Gastrocnemius medialis (tissue), 4 donors: ENCODE results near the gene DNMBP.

Experiments used
- POLR2A ChIP-seq, 2 donors: fragments of 450-650 bp; IDR thresholded peaks; one replicate each; pipeline ENCODE4 v1.6.1; 2017; ENCODE audit warnings: antibody characterized with exemption in 2 of 2, mild to moderate bottlenecking in 2 of 2, moderate library complexity in 2 of 2
- TF ChIP-seq, protein P1 (sequence below), 5 experiments: fragments of 450-650 bp in 3 of 5; fragments of 200-600 bp in 2 of 5; sonication (generic) in 2 of 5; IDR thresholded peaks in 4 of 5; conservative IDR thresholded peaks in 1 of 5; 1 replicate in 4 of 5; 2 replicates in 1 of 5; pipeline ENCODE4 v1.5.1; 2016 to 2019; ENCODE audit warnings: antibody characterized with exemption in 5 of 5, mild to moderate bottlenecking in 3 of 5, moderate library complexity in 3 of 5

DNA sequence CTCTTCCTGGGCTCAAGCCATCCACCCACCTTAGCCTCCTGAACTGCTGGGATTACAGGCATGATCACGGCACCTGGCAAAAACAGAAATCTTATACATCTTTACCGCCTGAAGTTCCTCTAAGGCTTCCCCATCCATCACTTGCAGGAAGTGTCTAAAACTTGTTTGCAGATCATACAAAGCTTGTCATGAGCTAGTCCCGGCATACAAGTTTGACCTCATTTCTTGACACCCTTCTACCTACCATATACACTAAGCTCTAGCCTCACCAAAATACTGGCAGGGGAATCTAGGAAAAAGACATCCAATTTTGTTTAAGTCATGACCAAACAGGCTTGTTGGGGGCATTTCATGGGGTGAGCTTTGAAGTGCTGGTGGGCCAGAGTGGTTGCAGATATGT lies 14.5 kb downstream of the DNMBP start:
- no peak for TF ChIP-seq POLR2A (IDR thresholded peaks at IDR 0.05)
- TF ChIP-seq, protein P1, sequence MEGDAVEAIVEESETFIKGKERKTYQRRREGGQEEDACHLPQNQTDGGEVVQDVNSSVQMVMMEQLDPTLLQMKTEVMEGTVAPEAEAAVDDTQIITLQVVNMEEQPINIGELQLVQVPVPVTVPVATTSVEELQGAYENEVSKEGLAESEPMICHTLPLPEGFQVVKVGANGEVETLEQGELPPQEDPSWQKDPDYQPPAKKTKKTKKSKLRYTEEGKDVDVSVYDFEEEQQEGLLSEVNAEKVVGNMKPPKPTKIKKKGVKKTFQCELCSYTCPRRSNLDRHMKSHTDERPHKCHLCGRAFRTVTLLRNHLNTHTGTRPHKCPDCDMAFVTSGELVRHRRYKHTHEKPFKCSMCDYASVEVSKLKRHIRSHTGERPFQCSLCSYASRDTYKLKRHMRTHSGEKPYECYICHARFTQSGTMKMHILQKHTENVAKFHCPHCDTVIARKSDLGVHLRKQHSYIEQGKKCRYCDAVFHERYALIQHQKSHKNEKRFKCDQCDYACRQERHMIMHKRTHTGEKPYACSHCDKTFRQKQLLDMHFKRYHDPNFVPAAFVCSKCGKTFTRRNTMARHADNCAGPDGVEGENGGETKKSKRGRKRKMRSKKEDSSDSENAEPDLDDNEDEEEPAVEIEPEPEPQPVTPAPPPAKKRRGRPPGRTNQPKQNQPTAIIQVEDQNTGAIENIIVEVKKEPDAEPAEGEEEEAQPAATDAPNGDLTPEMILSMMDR (IDR thresholded peaks at IDR 0.05 in 4 of 5, conservative IDR thresholded peaks at IDR 0.05 in 1 of 5) = no peak
